ENCODE data around the gene AADAC.
"Not testable (repeated sequence)": the region's sequence is repeated elsewhere in the genome, so short reads cannot be mapped to it uniquely, and the experiment has no call there.

The AADAC gene

GRCh38 chr3:151798466-151798865 is 15.4 kb upstream of the AADAC start:
- DNase-seq (ENCODE audit: low spot score): no peak
- TF ChIP-seq CTCF (IDR thresholded peaks at IDR 0.05; ENCODE audit: extremely low read depth, missing control alignments): no peak

GRCh38 chr3:151800431-151800830 is 13.5 kb upstream of the AADAC start:
- DNase-seq (ENCODE audit: low spot score): no peak
- no peak for TF ChIP-seq CTCF (IDR thresholded peaks at IDR 0.05; ENCODE audit: extremely low read depth, missing control alignments)

- no peak for DNase-seq (ENCODE audit: low spot score)
- no peak for TF ChIP-seq CTCF (IDR thresholded peaks at IDR 0.05; ENCODE audit: extremely low read depth, missing control alignments)
Observed at GRCh38 chr3:151804267-151804666, 9.6 kb upstream of the AADAC start.

GRCh38 chr3:151806838-151807237 is 7.1 kb upstream of the AADAC start:
- no peak for TF ChIP-seq CTCF (IDR thresholded peaks at IDR 0.05; ENCODE audit: extremely low read depth, missing control alignments)
- DNase-seq (ENCODE audit: low spot score): no peak

GRCh38 chr3:151808926-151809325 is 5.0 kb upstream of the AADAC start:
- DNase-seq (ENCODE audit: low spot score): not testable (repeated sequence)

GRCh38 chr3:151811474-151811873 is 2.4 kb upstream of the AADAC start:
- no peak for DNase-seq (ENCODE audit: low spot score)
- TF ChIP-seq CTCF (IDR thresholded peaks at IDR 0.05; ENCODE audit: extremely low read depth, missing control alignments): no peak

- no peak for DNase-seq (ENCODE audit: low spot score)
- no peak for TF ChIP-seq CTCF (IDR thresholded peaks at IDR 0.05; ENCODE audit: extremely low read depth, missing control alignments)
Observed at GRCh38 chr3:151814588-151814987, 672 bp downstream of the AADAC start.

- no peak for DNase-seq (ENCODE audit: low spot score)
- no peak for TF ChIP-seq CTCF (IDR thresholded peaks at IDR 0.05; ENCODE audit: extremely low read depth, missing control alignments)
Observed at GRCh38 chr3:151816091-151816604, 2.2 kb downstream of the AADAC start.
